Measurements from ENCODE around the gene SLC24A5.

Gene SLC24A5

DNA sequence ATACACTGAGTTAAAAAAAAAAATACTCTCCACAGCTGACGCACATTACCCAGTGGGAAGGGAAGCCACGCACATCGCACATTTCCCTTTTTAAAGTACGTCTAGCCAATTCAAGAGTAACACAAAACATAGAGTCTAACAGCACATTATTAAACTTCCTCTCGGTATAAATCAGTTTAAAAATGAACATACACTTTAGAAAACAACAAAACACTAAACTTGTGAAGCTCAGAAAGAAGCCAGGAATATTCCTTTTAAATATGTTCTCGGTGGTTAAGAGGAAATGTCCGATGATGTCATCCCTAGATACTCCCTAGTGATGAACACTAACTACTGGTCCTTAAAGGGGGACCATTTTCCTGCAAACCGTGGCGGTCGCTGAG is 56.6 kb downstream of the SLC24A5 start:
- TF ChIP-seq, protein P1, sequence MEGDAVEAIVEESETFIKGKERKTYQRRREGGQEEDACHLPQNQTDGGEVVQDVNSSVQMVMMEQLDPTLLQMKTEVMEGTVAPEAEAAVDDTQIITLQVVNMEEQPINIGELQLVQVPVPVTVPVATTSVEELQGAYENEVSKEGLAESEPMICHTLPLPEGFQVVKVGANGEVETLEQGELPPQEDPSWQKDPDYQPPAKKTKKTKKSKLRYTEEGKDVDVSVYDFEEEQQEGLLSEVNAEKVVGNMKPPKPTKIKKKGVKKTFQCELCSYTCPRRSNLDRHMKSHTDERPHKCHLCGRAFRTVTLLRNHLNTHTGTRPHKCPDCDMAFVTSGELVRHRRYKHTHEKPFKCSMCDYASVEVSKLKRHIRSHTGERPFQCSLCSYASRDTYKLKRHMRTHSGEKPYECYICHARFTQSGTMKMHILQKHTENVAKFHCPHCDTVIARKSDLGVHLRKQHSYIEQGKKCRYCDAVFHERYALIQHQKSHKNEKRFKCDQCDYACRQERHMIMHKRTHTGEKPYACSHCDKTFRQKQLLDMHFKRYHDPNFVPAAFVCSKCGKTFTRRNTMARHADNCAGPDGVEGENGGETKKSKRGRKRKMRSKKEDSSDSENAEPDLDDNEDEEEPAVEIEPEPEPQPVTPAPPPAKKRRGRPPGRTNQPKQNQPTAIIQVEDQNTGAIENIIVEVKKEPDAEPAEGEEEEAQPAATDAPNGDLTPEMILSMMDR (IDR thresholded peaks at IDR 0.05; ENCODE audit: low read depth, low read length) = no peak
- peak; percentile 19 to 59 for DNase-seq (ENCODE audit: low read depth in 2 of 2)
- peak overlapping the region; percentile 32 to 52 for H3K4me3 ChIP-seq (replicated peaks in 1 of 2; ENCODE audit: low read depth in 2 of 2, low read length in 2 of 2)

DNA sequence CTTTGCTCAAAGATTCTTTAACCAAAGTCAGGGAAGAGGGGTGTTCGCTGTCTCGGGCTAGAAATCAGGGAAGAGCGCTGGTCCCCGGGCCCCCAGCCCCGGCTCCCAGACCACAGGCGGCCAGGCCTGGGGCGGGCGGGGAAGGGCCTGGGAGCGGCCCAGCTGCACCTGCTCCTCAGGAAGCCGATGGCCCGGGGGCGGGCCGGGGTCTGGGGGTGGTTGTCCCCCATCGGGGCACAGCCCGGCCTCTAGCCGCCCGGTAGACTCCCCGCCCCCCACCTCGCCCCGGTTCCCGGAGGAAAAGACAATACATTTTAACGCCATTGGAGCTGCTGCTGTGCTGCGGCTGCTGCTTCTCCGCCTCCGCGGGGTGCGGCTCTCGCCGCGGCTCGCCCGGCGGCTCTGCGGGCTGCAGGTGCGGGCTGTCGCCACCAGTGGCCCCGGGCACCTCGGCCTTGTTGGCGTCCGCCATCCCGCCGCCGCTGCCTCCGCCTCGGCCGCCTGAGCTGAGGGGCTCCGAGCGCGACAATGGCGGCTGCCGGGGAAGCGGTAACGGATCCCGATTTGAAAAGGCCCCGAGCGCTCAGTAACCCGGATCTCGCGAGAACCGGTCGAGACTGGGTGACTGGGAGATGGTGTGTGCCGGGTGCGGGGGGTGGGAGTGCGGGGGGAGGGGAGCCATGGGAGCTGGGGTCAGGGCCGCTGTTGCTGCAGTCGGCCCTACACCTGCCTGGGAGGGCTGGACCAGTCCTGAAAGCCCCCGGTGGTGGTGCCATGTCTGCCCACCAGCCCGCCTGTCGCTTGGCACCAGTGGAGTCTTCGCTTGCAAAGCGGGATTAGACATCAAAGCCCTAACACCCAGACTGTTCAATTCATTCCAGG is 57.2 kb downstream of the SLC24A5 start, which contains the start of gene MYEF2:
MYEF2 (minus strand) TSS at position 530 of the 882 bp plus-strand sequence; CDS start at position 472, 58 bp downstream.
- TF ChIP-seq, protein P1 (IDR thresholded peaks at IDR 0.05; ENCODE audit: low read depth, low read length) = no peak
- H3K4me3 ChIP-seq (replicated peaks in 1 of 2; ENCODE audit: low read depth in 2 of 2, low read length in 2 of 2) = peak within 1 kb of the TSS; percentile 32 to 52
- peak; percentile 19 to 51 for DNase-seq (ENCODE audit: low read depth in 2 of 2)

DNA sequence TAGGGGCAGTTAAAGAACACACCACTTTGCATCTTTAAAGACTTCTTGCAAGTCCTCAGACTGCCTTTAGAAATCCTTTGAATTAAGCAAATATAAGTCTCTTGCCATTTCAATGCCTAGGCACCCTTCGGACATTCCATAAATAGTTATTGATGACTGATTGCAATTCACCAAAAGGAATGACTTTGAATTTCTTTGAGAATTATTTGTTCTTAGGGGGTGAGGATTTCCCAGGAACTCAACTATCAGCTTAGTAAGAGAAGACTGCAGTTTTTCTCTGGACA is 57.8 kb downstream of the SLC24A5 start:
- H3K4me3 ChIP-seq (replicated peaks in 1 of 2; ENCODE audit: low read depth in 2 of 2, low read length in 2 of 2) = no peak overlapping the region
- no peak for DNase-seq (ENCODE audit: low read depth in 2 of 2)
- TF ChIP-seq, protein P1 (IDR thresholded peaks at IDR 0.05; ENCODE audit: low read depth, low read length) = no peak

DNA sequence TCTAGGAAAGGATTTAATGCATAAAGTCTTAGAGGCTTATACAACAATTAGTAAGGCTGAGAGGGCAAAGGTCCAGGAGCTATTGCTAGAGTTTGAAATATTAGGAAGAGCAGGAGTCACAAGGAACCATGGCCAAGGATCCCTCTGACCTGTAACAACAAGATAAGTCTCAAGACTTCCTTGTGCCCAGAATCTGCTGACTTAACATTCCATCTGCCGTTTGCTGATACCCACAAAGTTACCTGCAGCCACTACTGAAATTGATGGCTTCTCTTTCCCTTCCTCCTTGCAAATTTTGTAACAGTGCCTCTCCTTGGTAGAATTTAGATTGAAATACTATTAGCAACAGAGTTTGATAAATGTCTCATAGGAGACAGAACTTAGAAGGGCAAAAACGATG is 62.0 kb downstream of the SLC24A5 start:
- DNase-seq (ENCODE audit: low read depth in 2 of 2) = no peak

DNA sequence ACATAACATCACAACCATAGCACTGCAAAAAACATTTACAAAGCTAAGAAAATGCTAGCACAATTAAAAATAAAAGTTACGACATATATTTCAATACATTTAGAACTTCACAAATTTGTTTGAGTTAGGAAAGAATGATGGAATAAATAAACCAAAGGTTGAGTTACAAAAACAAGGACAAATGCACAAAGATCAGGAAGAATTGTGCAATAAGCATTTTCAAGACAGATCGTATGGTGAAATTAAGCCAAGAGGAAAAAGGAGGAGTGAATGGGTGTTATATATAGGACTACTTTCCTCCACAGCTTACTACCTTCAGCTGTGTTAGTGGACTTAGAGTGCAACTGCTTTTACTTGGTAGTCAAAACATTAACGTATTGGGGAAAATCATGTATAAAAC is 64.7 kb downstream of the SLC24A5 start:
- TF ChIP-seq, protein P1 (IDR thresholded peaks at IDR 0.05; ENCODE audit: low read depth, low read length) = no peak
- DNase-seq (ENCODE audit: low read depth in 2 of 2) = no peak
- H3K4me3 ChIP-seq (replicated peaks in 1 of 2; ENCODE audit: low read depth in 2 of 2, low read length in 2 of 2) = no peak overlapping the region

More for the DNA sequence above, 62.0 kb downstream of the SLC24A5 start:
- H3K4me3 ChIP-seq (replicated peaks in 1 of 2; ENCODE audit: low read depth in 2 of 2, low read length in 2 of 2) = no peak overlapping the region
- TF ChIP-seq, protein P1 (IDR thresholded peaks at IDR 0.05; ENCODE audit: low read depth, low read length) = no peak

DNA sequence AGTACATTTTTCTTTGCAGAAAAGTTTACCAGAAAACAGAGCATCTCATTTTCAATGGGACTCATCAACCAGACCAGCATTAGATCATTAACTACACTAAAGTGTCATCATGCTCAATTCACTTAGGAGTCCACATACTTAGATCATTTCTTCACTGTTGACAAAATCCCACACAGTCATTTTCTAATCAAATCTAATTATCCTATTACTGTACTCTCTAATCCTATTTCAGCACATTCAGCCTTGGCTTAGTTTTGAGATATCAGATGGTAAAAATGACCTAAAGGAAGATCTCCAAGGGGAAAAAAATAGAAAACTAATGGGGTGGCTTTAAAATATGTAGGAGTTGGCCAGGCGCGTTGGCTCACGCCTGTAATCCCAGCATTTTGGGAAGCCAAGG is 65.5 kb downstream of the SLC24A5 start:
- H3K4me3 ChIP-seq (replicated peaks in 1 of 2; ENCODE audit: low read depth in 2 of 2, low read length in 2 of 2) = no peak overlapping the region
- TF ChIP-seq, protein P1 (IDR thresholded peaks at IDR 0.05; ENCODE audit: low read depth, low read length) = no peak
- DNase-seq (ENCODE audit: low read depth in 2 of 2) = no peak

Measured in cardiac fibroblast (primary cell).